ENCODE data around the gene MPPE1.

- TF ChIP-seq CTCF (IDR thresholded peaks at IDR 0.05 in 2 of 3, conservative IDR thresholded peaks at IDR 0.05 in 1 of 3; ENCODE audit: control insufficient read depth in 2 of 3, extremely low read depth in 1 of 3, insufficient read depth in 1 of 3, low read depth in 3 of 3, low read length in 3 of 3) (no peak), SMAD5 (IDR thresholded peaks at IDR 0.05; ENCODE audit: low read depth) (no peak), MAX (IDR thresholded peaks at IDR 0.05; ENCODE audit: low read depth, low read length) (no peak), ZNF24 (IDR thresholded peaks at IDR 0.05) (no peak), CBX5 (IDR thresholded peaks at IDR 0.05; ENCODE audit: low read depth) (no peak), POLR2A (IDR thresholded peaks at IDR 0.05; ENCODE audit: low read depth, low read length) (no peak), MEF2B (IDR thresholded peaks at IDR 0.05; ENCODE audit: partially characterized antibody, poor library complexity, severe bottlenecking) (no peak), TAF1 (IDR thresholded peaks at IDR 0.05; ENCODE audit: borderline replicate concordance, low read depth, low read length) (no peak), SIN3A (IDR thresholded peaks at IDR 0.05; ENCODE audit: low read depth, low read length) (no peak), GABPA (IDR thresholded peaks at IDR 0.05; ENCODE audit: low read depth) (no peak), FOS (IDR thresholded peaks at IDR 0.05; ENCODE audit: borderline replicate concordance, extremely low read depth, insufficient read length) (no peak), NFYB (IDR thresholded peaks at IDR 0.05; ENCODE audit: insufficient read depth, low read depth, low read length) (no peak)
These were observed 16.4 kb downstream of the MPPE1 start for GRCh38 chr18:11891737-11892136.

Data from GM12878 (cell line).